ENCODE measurements around the gene CBLC.

DNA sequence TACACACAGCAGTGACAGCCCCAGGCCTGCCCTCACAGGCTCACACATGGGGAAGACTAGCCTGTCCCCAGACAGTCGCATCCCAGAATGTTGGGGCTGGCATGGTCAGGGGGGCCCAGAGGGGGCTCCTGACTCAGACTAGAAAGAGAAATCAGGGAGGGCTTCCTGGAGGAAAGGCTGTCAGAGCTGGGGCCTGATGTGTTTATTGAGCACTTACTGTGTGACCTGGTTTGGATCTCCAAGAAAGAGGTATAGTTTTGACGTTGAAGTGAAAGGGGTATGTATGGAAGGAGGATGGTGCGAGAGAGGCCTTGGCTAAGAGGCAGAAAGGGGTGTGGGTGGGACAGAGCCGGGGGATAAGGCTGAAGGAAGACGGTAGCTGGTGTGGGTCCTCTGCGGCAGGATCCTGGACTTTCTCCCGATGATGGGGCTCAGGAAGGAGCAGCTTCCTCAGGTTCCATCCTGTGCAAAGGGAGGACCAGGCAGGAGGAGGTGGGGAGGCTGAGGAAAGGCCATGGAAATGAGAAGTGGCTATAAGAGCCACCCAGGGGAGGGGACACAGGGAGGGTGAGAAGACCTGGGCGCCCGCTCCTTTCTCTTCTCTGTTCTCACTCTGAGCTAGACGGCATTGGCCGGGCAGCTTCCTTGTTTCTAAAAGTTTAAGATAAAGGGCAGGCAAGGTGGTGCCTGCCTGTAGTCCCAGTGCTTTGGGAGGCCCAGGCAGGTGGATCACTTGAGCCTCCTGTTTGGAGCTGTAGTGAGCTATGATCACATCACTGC, 45.3 kb upstream of the CBLC start:
- TF ChIP-seq, protein P1, sequence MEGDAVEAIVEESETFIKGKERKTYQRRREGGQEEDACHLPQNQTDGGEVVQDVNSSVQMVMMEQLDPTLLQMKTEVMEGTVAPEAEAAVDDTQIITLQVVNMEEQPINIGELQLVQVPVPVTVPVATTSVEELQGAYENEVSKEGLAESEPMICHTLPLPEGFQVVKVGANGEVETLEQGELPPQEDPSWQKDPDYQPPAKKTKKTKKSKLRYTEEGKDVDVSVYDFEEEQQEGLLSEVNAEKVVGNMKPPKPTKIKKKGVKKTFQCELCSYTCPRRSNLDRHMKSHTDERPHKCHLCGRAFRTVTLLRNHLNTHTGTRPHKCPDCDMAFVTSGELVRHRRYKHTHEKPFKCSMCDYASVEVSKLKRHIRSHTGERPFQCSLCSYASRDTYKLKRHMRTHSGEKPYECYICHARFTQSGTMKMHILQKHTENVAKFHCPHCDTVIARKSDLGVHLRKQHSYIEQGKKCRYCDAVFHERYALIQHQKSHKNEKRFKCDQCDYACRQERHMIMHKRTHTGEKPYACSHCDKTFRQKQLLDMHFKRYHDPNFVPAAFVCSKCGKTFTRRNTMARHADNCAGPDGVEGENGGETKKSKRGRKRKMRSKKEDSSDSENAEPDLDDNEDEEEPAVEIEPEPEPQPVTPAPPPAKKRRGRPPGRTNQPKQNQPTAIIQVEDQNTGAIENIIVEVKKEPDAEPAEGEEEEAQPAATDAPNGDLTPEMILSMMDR (IDR thresholded peaks at IDR 0.05) = no peak
- TF ChIP-seq POLR2A (IDR thresholded peaks at IDR 0.05) = no peak
